Stimulated activated naive B cell treated with anti-CD40 and anti-IgM and Interleukin-4, amounts not matched to agents 10 μg/mL and 1 μg/mL and 100 μg/mL, for 72 hours (primary cell): Measurements from ENCODE around the gene SDCBP2.
A peak's percentile ranks its signal among the peaks of the same experiment; 100 is the strongest.

Experiments used
- ATAC-seq, 2 donors: fragments of 150-1000 bp; cut with Tn5 transposase; replicated peaks; 2 replicates each; pipeline ENCODE4 v1.10.0; 2021; ENCODE audit warnings: moderate library complexity in 1 of 2
- DNase-seq: peaks from one replicate; pipeline ENCODE4 v3.0.0; 2021
- H3K27ac Mint-ChIP-seq: one replicate; pipeline ENCODE4 v1.8.0; 2022; ENCODE audit warnings: mild to moderate bottlenecking, mixed read lengths
- H3K27me3 Mint-ChIP-seq, 2 donors: one replicate each; pipeline ENCODE4 v1.8.0; 2022; ENCODE audit warnings: mixed read lengths in 2 of 2
- H3K36me3 Mint-ChIP-seq, 2 donors: one replicate each; pipeline ENCODE4 v1.8.0; 2022; ENCODE audit warnings: mixed read lengths in 2 of 2, mild to moderate bottlenecking in 1 of 2
- H3K4me1 Mint-ChIP-seq, 2 donors: one replicate each; pipeline ENCODE4 v1.8.0; 2022; ENCODE audit warnings: mixed read lengths in 2 of 2, mild to moderate bottlenecking in 1 of 2
- H3K4me3 Mint-ChIP-seq, 2 donors: one replicate each; pipeline ENCODE4 v1.8.0; 2022; ENCODE audit warnings: mild to moderate bottlenecking in 2 of 2, mixed read lengths in 2 of 2, moderate library complexity in 1 of 2
- H3K9me3 Mint-ChIP-seq, 2 donors: one replicate each; pipeline ENCODE4 v1.8.0; 2022; ENCODE audit warnings: mixed read lengths in 2 of 2, mild to moderate bottlenecking in 1 of 2

The SDCBP2 gene, protein sequence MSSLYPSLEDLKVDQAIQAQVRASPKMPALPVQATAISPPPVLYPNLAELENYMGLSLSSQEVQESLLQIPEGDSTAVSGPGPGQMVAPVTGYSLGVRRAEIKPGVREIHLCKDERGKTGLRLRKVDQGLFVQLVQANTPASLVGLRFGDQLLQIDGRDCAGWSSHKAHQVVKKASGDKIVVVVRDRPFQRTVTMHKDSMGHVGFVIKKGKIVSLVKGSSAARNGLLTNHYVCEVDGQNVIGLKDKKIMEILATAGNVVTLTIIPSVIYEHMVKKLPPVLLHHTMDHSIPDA

DNA sequence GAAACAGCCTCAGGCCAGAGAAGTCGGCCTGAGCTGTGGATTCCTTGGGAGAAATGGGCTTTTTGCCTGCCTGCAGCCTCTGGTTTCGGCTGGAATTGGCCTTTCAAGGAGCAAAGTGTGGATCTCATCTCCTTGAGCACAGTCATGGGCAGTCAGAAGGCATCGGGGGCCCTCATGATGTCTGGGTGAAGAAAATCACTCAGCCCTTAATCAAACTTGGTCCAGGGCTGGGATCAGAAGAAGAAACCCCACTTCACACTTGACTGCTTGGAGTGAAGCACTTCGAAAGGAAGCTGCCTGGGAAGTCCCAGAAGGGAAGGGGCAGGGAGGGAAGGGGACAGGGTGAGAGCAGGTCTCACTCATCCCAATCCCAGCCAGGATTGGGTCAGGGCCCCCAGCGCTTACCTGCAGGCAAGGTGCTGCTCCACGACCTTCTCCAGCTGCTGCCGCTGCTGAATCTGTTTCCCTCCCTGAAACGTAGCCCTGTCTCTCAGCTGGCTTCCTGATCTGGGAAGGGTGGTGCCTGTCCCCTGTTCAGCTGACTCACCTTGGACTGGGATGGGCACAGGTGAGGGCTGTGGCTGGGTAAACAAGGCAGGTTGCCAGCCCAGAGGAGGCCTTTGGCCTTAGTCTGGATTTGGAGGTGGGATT, at the start of gene SDCBP2:
SDCBP2 (minus strand) TSS at position 460 of the 651 bp plus-strand sequence. CDS start 8,723 bp downstream, outside the sequence.
- DNase-seq = no peak
- no peak for ATAC-seq
- Mint-ChIP-seq H3K27ac (peak within 1 kb of the TSS; percentile 90), H3K9me3 (no peaks in the 10 kb centered on the region), H3K4me1 (peaks cover 47% of the 10 kb centered on the region in 2 donors), H3K27me3 (no peaks in the 10 kb centered on the region), H3K4me3 (peak within 1 kb of the TSS in 1 of 2 donors; percentile 59), H3K36me3 (peaks cover 28 to 45% of the 10 kb centered on the region in 2 donors)

DNA sequence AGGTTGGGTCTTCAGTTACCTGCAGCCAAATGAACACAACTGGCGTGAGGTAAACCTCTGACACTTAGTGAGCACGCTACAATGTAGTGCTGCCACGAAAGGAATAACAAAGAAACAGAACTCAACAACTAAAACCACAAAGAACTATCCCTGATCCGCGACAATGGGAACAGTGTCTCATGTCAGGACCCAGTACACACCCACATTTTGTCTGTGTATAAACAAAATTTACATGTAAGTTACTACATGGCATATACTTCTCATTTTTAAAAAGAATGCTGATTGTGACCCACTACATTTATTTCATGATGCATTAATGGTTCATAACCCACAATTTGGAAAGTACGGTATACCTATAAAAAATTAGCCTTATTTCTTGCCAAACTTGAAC, 49.8 kb upstream of the SDCBP2 start:
- DNase-seq (no peak), ATAC-seq (no peak)
- peaks cover 68 to 96% of the 10 kb centered on the region in 2 donors for H3K4me1 Mint-ChIP-seq
- no peaks in the 10 kb centered on the region for H3K27me3 Mint-ChIP-seq
- H3K4me3 Mint-ChIP-seq = no peak overlapping the region
- H3K36me3 Mint-ChIP-seq = peaks cover 33 to 59% of the 10 kb centered on the region in 2 donors
- no peaks in the 10 kb centered on the region for H3K9me3 Mint-ChIP-seq
- no peak overlapping the region for H3K27ac Mint-ChIP-seq

DNA sequence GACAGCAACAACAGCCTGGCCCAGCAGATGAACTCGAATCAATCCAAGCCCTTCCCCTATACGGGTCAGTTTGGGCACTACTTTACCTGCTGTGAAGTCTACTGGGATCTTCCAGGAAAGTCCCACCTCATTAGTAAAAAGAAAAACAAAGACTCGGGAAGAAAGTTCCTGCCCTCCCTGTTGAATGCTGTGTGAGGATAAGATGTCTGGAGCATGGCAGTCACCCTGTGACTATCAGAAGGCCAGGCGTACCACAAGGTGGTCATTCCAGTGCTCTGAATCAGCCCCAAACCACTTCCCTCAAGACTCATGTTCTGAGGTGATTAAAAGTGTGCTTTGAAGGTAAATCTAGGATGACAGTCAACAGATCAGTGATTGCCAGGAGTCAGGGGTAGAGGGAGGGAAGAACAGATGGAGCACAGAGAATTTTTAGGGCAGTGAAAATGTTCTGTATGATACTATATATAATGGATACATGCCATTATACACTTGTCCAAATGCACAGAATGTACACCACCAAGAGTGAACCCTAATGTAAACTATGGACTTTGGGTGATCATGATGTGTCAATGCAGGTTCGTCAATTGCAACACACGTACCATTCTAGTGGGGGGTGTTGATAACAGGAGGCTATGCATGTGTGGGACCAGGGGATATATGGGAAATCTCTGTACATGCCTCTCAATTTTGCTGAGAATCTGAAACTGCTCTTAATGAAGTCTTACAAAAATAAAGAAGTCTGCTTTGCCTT, 49.2 kb upstream of the SDCBP2 start:
- H3K27me3 Mint-ChIP-seq = no peaks in the 10 kb centered on the region
- ATAC-seq (no peak), DNase-seq (no peak)
- H3K36me3 Mint-ChIP-seq = peaks cover 34 to 60% of the 10 kb centered on the region in 2 donors
- H3K27ac Mint-ChIP-seq = peak overlapping the region; percentile 97
- no peaks in the 10 kb centered on the region for H3K9me3 Mint-ChIP-seq
- H3K4me3 Mint-ChIP-seq = peak overlapping the region; percentile 76 to 79
- peaks cover 72 to 95% of the 10 kb centered on the region in 2 donors for H3K4me1 Mint-ChIP-seq

DNA sequence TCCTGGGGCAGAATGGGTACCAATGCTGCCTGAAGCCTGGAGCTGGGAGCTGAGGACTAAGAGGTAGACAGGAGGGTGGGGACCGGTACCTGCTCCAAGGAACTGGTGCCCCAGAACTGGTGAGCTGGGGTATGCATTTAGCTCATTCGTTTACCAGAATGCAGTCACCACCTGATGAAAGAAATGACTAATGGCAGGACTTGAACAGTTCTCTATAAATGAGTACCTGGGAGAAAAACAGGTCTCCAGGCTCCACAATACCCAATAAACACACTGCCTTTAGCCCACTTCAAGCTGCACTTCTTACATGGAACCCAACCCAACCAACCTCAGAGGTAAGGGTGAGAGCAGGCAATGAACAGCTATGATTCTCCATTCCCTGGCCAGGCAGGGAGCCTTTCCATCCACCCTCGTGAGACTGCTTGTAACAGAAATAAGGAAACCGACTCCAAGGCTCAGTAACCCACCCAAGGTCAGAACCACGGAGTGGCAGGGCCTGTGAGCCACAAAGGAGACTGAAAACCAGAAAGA, 48.5 kb upstream of the SDCBP2 start:
- peak overlapping the region; percentile 76 to 79 for H3K4me3 Mint-ChIP-seq
- H3K27ac Mint-ChIP-seq = peak overlapping the region; percentile 97
- peaks cover 29 to 57% of the 10 kb centered on the region in 2 donors for H3K36me3 Mint-ChIP-seq
- no peaks in the 10 kb centered on the region for H3K27me3 Mint-ChIP-seq
- peak; percentile 87 to 88 for ATAC-seq
- H3K4me1 Mint-ChIP-seq = peaks cover 64 to 87% of the 10 kb centered on the region in 2 donors
- no peaks in the 10 kb centered on the region for H3K9me3 Mint-ChIP-seq
- peak; percentile 24 for DNase-seq

DNA sequence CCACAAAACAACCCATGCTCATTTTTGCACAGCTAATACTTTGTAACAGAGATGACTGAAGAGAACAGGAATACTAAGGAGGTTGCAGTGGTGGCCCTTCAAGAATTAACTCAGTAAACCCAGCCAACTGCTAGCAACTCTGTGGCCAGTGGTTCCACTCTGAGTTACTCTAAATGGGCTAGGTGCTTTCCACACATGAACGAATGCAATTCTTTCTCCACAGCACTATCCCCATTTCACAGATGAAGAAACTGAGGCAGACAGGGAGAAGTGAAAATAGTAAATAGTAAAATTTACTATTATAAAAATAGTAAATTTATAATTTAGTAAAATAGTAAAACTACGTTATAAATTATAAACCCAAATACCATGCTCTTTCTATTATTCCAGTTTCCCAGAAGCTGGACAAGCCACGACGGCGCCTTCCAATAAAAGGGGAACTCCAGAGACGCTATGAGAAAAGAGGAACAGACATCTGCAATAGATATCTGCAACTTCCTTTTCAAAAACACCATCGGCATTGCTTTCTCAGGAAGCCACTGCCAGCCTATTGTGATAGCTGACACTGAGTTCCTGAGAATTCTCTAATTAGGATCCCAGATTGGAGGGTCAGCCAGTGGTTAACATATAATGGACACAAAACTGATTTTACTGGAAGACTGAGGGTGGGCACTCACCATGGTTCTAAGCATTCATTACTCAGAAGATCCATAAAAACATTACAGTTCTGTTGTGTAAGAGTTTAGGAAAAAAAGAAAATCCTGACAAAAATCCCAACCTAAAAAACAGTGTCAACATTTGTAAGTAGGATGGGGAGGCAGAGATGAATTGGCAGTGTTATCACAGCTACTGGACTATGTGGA, 47.7 kb upstream of the SDCBP2 start:
- ATAC-seq (peak; percentile 71 to 75), DNase-seq (no peak)
- Mint-ChIP-seq H3K27me3 (no peaks in the 10 kb centered on the region), H3K4me3 (peak overlapping the region; percentile 76 to 79), H3K27ac (peak overlapping the region; percentile 97), H3K36me3 (peaks cover 31 to 65% of the 10 kb centered on the region in 2 donors), H3K4me1 (peaks cover 62 to 86% of the 10 kb centered on the region in 2 donors), H3K9me3 (no peaks in the 10 kb centered on the region)

DNA sequence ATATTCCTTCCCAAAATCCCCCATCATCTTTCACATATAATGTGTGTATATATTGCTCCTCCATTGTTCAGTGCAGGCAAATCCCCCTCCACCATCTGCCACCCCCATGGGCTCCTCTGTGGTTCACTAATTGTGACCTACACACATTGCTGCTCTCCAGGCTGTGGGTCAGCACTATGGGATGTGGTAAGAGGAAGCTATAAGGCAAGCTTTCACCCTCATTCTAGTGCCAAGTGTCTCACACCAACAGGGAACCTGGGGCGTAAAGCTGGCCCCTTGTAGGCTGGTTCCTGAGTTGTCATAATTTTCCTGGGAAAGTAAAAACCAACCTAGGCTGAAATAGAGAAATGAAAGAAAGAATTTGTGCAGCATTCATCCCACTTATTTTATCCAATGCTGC, 47.1 kb upstream of the SDCBP2 start:
- no peak for DNase-seq
- peaks cover 31 to 66% of the 10 kb centered on the region in 2 donors for H3K36me3 Mint-ChIP-seq
- peak overlapping the region; percentile 92 for H3K27ac Mint-ChIP-seq
- no peaks in the 10 kb centered on the region for H3K27me3 Mint-ChIP-seq
- ATAC-seq = no peak
- H3K4me3 Mint-ChIP-seq = peak overlapping the region; percentile 20 to 39
- peaks cover 60 to 80% of the 10 kb centered on the region in 2 donors for H3K4me1 Mint-ChIP-seq
- H3K9me3 Mint-ChIP-seq = no peaks in the 10 kb centered on the region

DNA sequence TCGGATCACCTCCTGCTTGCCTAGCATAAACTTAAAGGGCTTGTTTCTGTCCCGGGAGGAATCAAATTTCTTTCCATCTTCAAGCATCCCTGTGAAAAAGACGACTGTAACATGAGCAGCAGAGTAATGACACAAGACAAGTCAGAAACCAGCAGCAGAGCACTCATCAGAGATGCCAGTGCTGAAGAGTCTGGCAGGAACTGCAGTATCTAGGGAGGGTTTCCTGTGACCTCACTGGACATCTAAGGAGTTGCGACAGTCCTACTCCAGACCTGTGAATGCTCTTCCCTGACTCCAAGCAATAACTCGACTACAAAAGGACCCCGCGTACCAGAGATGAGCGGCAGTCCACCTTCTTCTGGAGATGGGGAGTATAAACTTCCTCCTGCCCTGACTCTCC, 46.6 kb upstream of the SDCBP2 start:
- ATAC-seq = no peak
- peaks cover 31 to 66% of the 10 kb centered on the region in 2 donors for H3K36me3 Mint-ChIP-seq
- H3K4me3 Mint-ChIP-seq = peak overlapping the region; percentile 20 to 39
- H3K4me1 Mint-ChIP-seq = peaks cover 56 to 75% of the 10 kb centered on the region in 2 donors
- H3K27me3 Mint-ChIP-seq = no peaks in the 10 kb centered on the region
- DNase-seq = no peak
- H3K9me3 Mint-ChIP-seq = no peaks in the 10 kb centered on the region
- peak overlapping the region; percentile 92 for H3K27ac Mint-ChIP-seq

DNA sequence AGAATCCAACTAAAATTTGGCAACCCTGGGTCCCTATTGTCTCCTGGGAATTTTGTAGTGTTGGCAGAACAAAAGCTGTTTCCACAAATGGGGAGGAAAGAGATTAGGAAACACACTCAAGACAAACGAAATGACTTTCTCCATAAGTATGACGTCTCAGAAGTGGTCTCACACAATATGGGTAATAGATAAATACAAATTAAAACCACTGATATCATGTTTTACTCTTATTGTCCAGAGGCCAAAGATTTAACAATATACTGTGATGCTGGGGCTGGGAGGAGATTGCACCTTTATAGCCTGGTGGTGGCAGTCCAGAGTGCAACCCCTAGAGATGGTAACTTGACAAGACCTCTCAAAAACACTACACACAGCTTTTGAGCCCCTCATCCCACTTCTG, 45.3 kb upstream of the SDCBP2 start:
- no peaks in the 10 kb centered on the region for H3K27me3 Mint-ChIP-seq
- H3K27ac Mint-ChIP-seq = peak overlapping the region; percentile 71
- peaks cover 45 to 62% of the 10 kb centered on the region in 2 donors for H3K4me1 Mint-ChIP-seq
- H3K36me3 Mint-ChIP-seq = peaks cover 26 to 59% of the 10 kb centered on the region in 2 donors
- no peak for DNase-seq
- H3K4me3 Mint-ChIP-seq = no peak overlapping the region
- no peak for ATAC-seq
- H3K9me3 Mint-ChIP-seq = no peaks in the 10 kb centered on the region

DNA sequence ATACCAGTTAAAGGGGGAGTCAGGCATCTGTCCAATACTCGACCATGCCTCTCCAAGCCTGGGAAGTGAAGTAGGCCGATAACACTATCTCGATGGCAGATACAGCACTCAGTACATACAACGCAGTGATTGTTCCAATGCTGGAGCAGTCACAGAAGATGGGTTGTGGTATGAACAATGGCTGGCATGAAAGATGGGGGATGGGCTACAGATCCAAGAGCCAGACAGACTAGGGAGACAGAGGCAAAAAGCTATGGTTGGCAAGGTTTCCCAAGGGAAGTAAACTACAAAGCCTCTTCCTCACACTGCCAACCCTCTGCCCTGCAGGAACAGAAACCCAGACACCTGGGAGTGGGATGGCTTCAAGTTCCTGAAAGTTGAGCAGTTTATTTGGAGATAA, 44.7 kb upstream of the SDCBP2 start:
- H3K4me1 Mint-ChIP-seq = peaks cover 42 to 60% of the 10 kb centered on the region in 2 donors
- H3K27ac Mint-ChIP-seq = peak overlapping the region; percentile 71
- peaks cover 27 to 61% of the 10 kb centered on the region in 2 donors for H3K36me3 Mint-ChIP-seq
- ATAC-seq (no peak), DNase-seq (no peak)
- no peaks in the 10 kb centered on the region for H3K9me3 Mint-ChIP-seq
- H3K4me3 Mint-ChIP-seq = no peak overlapping the region
- H3K27me3 Mint-ChIP-seq = no peaks in the 10 kb centered on the region

DNA sequence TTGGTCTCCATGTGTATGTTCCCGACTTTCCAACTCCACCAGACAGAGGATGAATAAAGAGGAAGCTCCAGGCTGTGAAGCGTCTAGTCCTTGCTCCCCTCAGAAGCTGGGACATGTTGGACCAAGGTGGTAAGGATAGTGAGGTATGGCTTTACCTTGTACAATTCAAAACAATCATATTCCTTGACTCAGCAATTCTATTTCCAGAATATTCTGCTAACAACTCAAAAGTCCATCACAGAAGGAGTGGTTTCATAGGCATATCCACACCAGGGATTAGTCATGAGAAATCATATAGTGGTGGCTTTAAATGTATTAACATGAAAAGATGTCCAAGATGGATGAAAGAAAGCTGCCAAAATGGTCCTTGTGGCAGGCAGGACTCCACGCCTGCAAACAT, 44.1 kb upstream of the SDCBP2 start:
- DNase-seq (no peak), ATAC-seq (no peak)
- Mint-ChIP-seq H3K27ac (no peak overlapping the region), H3K4me3 (no peak overlapping the region), H3K9me3 (no peaks in the 10 kb centered on the region), H3K36me3 (peaks cover 32 to 62% of the 10 kb centered on the region in 2 donors), H3K4me1 (peaks cover 37 to 56% of the 10 kb centered on the region in 2 donors), H3K27me3 (no peaks in the 10 kb centered on the region)

DNA sequence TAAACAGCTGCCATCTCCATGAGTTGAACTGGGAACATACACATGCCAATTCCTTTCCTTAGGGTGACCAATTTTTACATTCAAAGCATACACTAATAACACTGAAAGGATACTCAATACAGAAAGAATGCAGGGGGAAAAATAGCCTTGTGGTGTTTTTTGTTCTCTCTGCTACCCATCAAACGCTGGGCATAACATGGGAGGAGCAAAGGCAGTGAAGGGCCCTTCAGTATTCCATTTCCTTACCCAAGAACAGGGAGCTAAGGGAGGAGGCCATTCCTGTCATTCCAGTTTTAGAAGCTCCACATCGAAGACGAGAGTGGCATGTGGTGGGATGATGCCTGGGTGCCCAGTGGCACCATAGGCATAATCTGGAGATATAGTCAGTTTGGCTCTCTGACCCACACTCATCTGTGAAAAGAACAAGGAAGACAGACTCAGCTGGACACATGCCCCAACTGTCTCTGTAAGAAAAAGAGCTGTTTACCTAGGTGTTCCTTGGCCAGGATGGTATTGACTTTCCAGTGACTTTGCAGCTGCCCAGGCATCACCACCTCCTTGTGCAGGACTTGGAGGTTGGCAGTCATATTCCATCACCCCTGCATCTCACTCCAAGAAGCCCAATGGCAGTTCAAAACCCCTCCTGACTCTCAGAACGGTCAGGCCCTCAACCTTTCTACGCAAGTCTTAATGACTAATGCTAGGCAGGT, 43.0 kb upstream of the SDCBP2 start:
- peaks cover 35 to 63% of the 10 kb centered on the region in 2 donors for H3K36me3 Mint-ChIP-seq
- no peak overlapping the region for H3K4me3 Mint-ChIP-seq
- no peak overlapping the region for H3K27ac Mint-ChIP-seq
- DNase-seq = no peak
- peaks cover 29 to 49% of the 10 kb centered on the region in 2 donors for H3K4me1 Mint-ChIP-seq
- H3K27me3 Mint-ChIP-seq = no peaks in the 10 kb centered on the region
- ATAC-seq = no peak
- no peaks in the 10 kb centered on the region for H3K9me3 Mint-ChIP-seq

DNA sequence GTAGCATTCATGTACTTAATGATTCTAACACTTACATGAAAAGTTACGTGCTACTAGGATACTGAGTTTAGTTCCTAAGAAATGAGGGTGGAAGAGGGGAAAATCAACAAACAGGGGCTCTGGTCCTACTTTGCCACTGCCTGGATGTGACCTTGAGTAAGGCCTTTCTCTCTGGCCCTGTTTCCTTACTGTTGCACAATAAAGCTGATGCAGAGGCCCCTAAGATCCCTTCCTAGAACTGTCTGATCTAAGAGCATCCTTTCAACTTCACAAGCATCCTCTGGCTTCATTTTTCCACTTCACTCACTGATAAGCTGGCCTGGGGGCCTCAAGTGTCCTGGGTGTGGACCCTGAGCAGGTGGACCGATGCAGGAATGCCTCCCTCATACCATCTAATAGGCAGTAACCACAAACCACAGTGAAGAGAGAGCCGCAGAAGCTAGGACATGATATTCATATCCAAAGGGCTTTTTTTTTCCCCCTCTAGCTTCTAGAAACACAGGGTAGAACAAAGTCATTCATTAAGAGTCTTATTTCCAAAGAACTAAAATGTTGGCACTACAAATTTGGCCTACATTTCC, 42.4 kb upstream of the SDCBP2 start:
- DNase-seq = no peak
- H3K27ac Mint-ChIP-seq = peak overlapping the region; percentile 67
- H3K36me3 Mint-ChIP-seq = peaks cover 35 to 62% of the 10 kb centered on the region in 2 donors

More for the DNA sequence above, 42.4 kb upstream of the SDCBP2 start:
- no peak for ATAC-seq
- Mint-ChIP-seq H3K4me3 (no peak overlapping the region), H3K9me3 (no peaks in the 10 kb centered on the region), H3K27me3 (no peaks in the 10 kb centered on the region), H3K4me1 (peaks cover 23 to 47% of the 10 kb centered on the region in 2 donors)
